Ishikawa (cell line): Measurements from ENCODE around the gene NFS1.

ENCODE experiments used
- CEBPB ChIP-seq: IDR thresholded peaks from 2 replicates; pipeline ENCODE4 v1.6.1; 2012
- YY1 ChIP-seq: IDR thresholded peaks from 2 replicates; pipeline ENCODE4 v1.6.1; 2012; ENCODE audit warnings: low read depth

DNA sequence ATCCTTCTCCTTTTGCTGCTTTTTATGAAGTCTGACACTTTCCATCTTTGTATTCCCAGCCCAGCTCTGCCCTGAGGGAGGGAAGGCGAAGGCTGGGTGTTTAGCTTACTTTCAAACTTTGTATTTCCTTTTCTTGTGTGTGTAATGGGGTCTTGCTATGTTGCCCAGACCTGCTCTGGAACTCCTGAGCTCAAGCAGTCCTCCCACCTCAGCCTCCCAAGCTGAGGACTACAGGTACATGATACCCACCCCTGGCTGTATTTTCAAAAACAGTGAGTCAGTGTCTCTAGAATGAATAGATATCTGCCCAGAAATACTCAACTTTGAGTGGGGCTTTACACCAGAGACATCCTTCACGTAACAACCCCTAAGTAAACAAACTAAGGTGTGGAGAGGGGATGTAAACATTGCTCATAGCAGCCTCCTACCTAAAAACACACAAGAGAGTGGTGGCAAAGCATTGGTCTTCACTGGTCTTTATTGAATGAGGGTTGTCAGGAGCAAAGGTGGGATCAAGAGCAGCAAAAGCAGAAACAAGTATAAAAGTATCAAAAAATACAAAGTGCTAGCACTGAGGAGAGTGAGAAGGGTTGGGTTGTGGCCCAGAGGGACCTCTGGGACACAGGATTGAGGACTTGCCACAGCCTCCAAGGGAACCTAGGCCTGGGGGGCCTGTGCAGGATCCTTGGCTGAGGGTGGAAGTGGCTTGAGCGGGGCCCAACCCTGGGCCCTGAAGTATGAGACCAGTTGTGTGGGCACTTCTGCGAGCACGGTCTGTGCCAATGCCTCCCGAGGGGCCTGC is 73.4 kb downstream of the NFS1 start:
- TF ChIP-seq CEBPB (no peak), YY1 (no peak)
